Right lobe of liver (tissue), 4 donors: ENCODE measurements around the gene CAMTA1.

ENCODE experiments used
- POLR2A ChIP-seq: fragments of 450-650 bp; IDR thresholded peaks from one replicate; pipeline ENCODE4 v1.6.1; 2017; ENCODE audit warnings: antibody characterized with exemption, mild to moderate bottlenecking
- TF ChIP-seq, protein P1 (sequence below), 4 donors: fragments of 200-600 bp in 3 of 4; fragments of 450-650 bp in 1 of 4; IDR thresholded peaks; one replicate each; pipeline versions ENCODE4 v1.5.1 to v1.8.0; 2016 to 2022; ENCODE audit warnings: antibody characterized with exemption in 4 of 4, mild to moderate bottlenecking in 2 of 4
- donor health status: DM: no; HTN: no; CAD: no.
- donor health status: DM: no; HTN: no; CAD: no.
- donor health status: DM: no; HTN: yes; CAD: no.

DNA sequence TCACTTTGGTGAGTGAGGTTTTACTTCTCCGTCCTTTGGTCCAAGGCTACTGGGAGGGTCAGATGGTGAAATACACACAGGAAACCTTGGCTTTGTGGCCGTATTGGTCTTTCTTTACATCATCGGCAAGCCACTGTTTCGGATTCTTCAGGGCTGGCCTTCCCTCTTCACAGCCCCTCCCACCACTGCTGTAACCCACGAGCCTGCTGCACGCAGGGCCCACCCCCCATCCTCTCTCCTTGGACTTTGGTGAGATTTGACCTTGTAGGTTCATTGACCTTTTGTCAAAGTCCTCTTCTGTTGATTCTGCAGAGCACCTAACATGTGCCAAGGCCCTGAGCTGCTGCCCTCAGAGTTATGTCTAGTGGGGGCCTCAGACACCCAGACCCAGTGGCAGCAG is 328.6 kb downstream of the CAMTA1 start:
- no peak for TF ChIP-seq POLR2A
- TF ChIP-seq, protein P1, sequence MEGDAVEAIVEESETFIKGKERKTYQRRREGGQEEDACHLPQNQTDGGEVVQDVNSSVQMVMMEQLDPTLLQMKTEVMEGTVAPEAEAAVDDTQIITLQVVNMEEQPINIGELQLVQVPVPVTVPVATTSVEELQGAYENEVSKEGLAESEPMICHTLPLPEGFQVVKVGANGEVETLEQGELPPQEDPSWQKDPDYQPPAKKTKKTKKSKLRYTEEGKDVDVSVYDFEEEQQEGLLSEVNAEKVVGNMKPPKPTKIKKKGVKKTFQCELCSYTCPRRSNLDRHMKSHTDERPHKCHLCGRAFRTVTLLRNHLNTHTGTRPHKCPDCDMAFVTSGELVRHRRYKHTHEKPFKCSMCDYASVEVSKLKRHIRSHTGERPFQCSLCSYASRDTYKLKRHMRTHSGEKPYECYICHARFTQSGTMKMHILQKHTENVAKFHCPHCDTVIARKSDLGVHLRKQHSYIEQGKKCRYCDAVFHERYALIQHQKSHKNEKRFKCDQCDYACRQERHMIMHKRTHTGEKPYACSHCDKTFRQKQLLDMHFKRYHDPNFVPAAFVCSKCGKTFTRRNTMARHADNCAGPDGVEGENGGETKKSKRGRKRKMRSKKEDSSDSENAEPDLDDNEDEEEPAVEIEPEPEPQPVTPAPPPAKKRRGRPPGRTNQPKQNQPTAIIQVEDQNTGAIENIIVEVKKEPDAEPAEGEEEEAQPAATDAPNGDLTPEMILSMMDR (IDR thresholded peaks at IDR 0.05): no peak
